GM23338 (cell line): ENCODE results near the gene SNTB2. TPM values are rescaled to one million over a fixed set of nuclear protein-coding genes. Genes with fewer than 3 reads are reported as not detected.

ENCODE experiments used
- ATAC-seq: fragments of 200-7000 bp; cut with Tn5 transposase; 3 replicates; pipeline ENCODE4 v1.9.1; 2020
- DNase-seq: peaks from one replicate; pipeline ENCODE4 v3.0.0-alpha.2; 2015; ENCODE audit warnings: low spot score
- H2AFZ ChIP-seq: fragments of 200-600 bp; sonication (generic); 2 replicates; pipeline ENCODE4 v1.8.0; 2016; ENCODE audit warnings: antibody characterized with exemption, mild to moderate bottlenecking, moderate library complexity
- H3F3A ChIP-seq: fragments of 200-600 bp; sonication (generic); replicated peaks from 2 replicates; pipeline ENCODE4 v1.8.0; 2017; ENCODE audit warnings: antibody characterized with exemption, mixed run types, low read depth
- H3K27ac ChIP-seq: fragments of 200-600 bp; sonication (generic); 2 replicates; pipeline ENCODE4 v1.6.1; 2016; ENCODE audit warnings: low read depth
- H3K27me3 ChIP-seq: fragments of 200-600 bp; sonication (generic); 2 replicates; pipeline ENCODE4 v1.8.0; 2016; ENCODE audit warnings: mild to moderate bottlenecking, mixed run types, moderate library complexity; ENCODE audit not compliant: insufficient read depth
- H3K36me3 ChIP-seq: fragments of 200-600 bp; sonication (generic); 2 replicates; pipeline ENCODE4 v1.8.0; 2016; ENCODE audit warnings: mild to moderate bottlenecking; ENCODE audit not compliant: insufficient read depth
- H3K4me1 ChIP-seq: fragments of 200-600 bp; sonication (generic); 2 replicates; pipeline ENCODE4 v1.8.0; 2016; ENCODE audit warnings: mild to moderate bottlenecking, moderate library complexity; ENCODE audit not compliant: insufficient read depth
- H3K4me2 ChIP-seq: fragments of 200-600 bp; sonication (generic); 2 replicates; pipeline ENCODE4 v1.7.1; 2017; ENCODE audit warnings: mixed run types
- H3K4me3 ChIP-seq: fragments of 200-600 bp; sonication (generic); 2 replicates; pipeline ENCODE4 v1.6.1; 2016; ENCODE audit warnings: mixed run types
- H3K79me2 ChIP-seq: fragments of 200-600 bp; sonication (generic); replicated peaks from 2 replicates; pipeline ENCODE4 v1.8.0; 2017; ENCODE audit warnings: mild to moderate bottlenecking; ENCODE audit not compliant: insufficient read depth
- H3K9me2 ChIP-seq: fragments of 200-600 bp; sonication (generic); 2 replicates; pipeline ENCODE4 v1.8.0; 2017; ENCODE audit not compliant: insufficient read depth
- H4K20me1 ChIP-seq: fragments of 200-600 bp; sonication (generic); replicated peaks from 2 replicates; pipeline ENCODE4 v1.8.0; 2017; ENCODE audit warnings: mild to moderate bottlenecking; ENCODE audit not compliant: insufficient read depth
- H3K27ac Mint-ChIP-seq: 2 replicates; pipeline ENCODE4 v1.8.0; 2020; ENCODE audit warnings: inconsistent platforms, mild to moderate bottlenecking, moderate library complexity, mixed read lengths
- H3K27me3 Mint-ChIP-seq: 3 replicates; pipeline ENCODE4 v1.8.0; 2022; ENCODE audit warnings: low read depth, mild to moderate bottlenecking, moderate library complexity, mixed read lengths, inconsistent platforms; ENCODE audit not compliant: insufficient read depth, poor library complexity
- H3K36me3 Mint-ChIP-seq: 3 replicates; pipeline ENCODE4 v1.8.0; 2021; ENCODE audit warnings: low read depth, mild to moderate bottlenecking, inconsistent platforms, moderate library complexity, mixed read lengths
- H3K4me1 Mint-ChIP-seq: 3 replicates; pipeline ENCODE4 v1.8.0; 2020; ENCODE audit warnings: mild to moderate bottlenecking, inconsistent platforms, mixed read lengths
- H3K4me3 Mint-ChIP-seq: 3 replicates; pipeline ENCODE4 v1.8.0; 2021; ENCODE audit warnings: moderate library complexity, mild to moderate bottlenecking, inconsistent platforms, mixed read lengths
- H3K9me3 Mint-ChIP-seq: 3 replicates; pipeline ENCODE4 v1.8.0; 2020; ENCODE audit warnings: moderate library complexity, mild to moderate bottlenecking, inconsistent platforms, mixed read lengths
- CREB1 ChIP-seq: fragments of 250-450 bp; sonication (Bioruptor Pico); IDR thresholded peaks from 2 replicates; pipeline ENCODE4 v1.5.0; 2020; ENCODE audit warnings: low read depth, mild to moderate bottlenecking, moderate library complexity
- ETS1 ChIP-seq: IDR thresholded peaks from 2 replicates; pipeline ENCODE4 v1.6.1; 2016; ENCODE audit warnings: antibody characterized with exemption
- EZH2 ChIP-seq: fragments of 200-600 bp; sonication (generic); IDR thresholded peaks from one replicate; pipeline ENCODE4 v1.8.0; 2017; ENCODE audit warnings: antibody characterized with exemption, mild to moderate bottlenecking, low read depth; ENCODE audit not compliant: unreplicated experiment
- EZH2phosphoT487 ChIP-seq: fragments of 200-600 bp; sonication (generic); IDR thresholded peaks from one replicate; pipeline ENCODE4 v1.8.1; 2018; ENCODE audit warnings: antibody characterized with exemption; ENCODE audit not compliant: unreplicated experiment
- JUNB ChIP-seq: IDR thresholded peaks from one replicate; pipeline ENCODE4 v1.6.1; 2016; ENCODE audit warnings: antibody characterized with exemption; ENCODE audit not compliant: unreplicated experiment
- NANOG ChIP-seq: IDR thresholded peaks from 2 replicates; pipeline ENCODE4 v1.6.1; 2016; ENCODE audit warnings: antibody characterized with exemption, borderline replicate concordance
- POLR2AphosphoS5 ChIP-seq: IDR thresholded peaks from 2 replicates; pipeline ENCODE4 v1.6.1; 2016; ENCODE audit warnings: antibody characterized with exemption, low read depth
- STAT1 ChIP-seq: IDR thresholded peaks from one replicate; pipeline ENCODE4 v1.6.1; 2016; ENCODE audit warnings: antibody characterized with exemption; ENCODE audit not compliant: unreplicated experiment
- ZNF114 ChIP-seq: fragments of 250-450 bp; sonication (Bioruptor Pico); IDR thresholded peaks from 2 replicates; pipeline ENCODE4 v1.5.0; 2020; ENCODE audit warnings: mild to moderate bottlenecking, moderate library complexity
- ZNF331 ChIP-seq: fragments of 250-450 bp; sonication (Bioruptor Pico); IDR thresholded peaks from 2 replicates; pipeline ENCODE4 v1.5.0; 2020; ENCODE audit warnings: low read depth, mild to moderate bottlenecking, moderate library complexity
- polyA plus RNA-seq: library from polyadenylated mRNA; unstranded; fragments of >200 nt; fragmentation: Nextera tagmentation; extraction: Ambion mirVana; gene quantifications from 2 replicates; pipeline ENCODE4 v1.2.1, GENCODE V29; 2016
- total RNA-seq: library from RNA; depleted of rRNA; stranded (reverse); fragments of >200 nt; shearing (Covaris generic); gene quantifications from 2 replicates; pipeline ENCODE4 v1.2.3, GENCODE V29; 2014
- TF ChIP-seq, protein P1 (sequence below), 2 experiments: fragments of 200-600 bp in 1 of 2; sonication (generic) in 1 of 2; conservative IDR thresholded peaks; 2 replicates each; pipeline versions ENCODE4 v1.5.1 to v1.6.1; 2016 to 2017; ENCODE audit warnings: antibody characterized with exemption in 2 of 2, low read depth in 2 of 2, mild to moderate bottlenecking in 2 of 2, moderate library complexity in 1 of 2
- TF ChIP-seq, protein P2 (sequence below): IDR thresholded peaks from one replicate; pipeline ENCODE4 v1.6.1; 2018; ENCODE audit warnings: antibody characterized with exemption; ENCODE audit not compliant: unreplicated experiment
- TF ChIP-seq, protein P3 (sequence below): fragments of 250-450 bp; sonication (Bioruptor Pico); IDR thresholded peaks from 2 replicates; pipeline ENCODE4 v1.5.0; 2020; ENCODE audit warnings: mild to moderate bottlenecking, moderate library complexity

SNTB2 gene
- total and polyA plus RNA-seq, 2 experiments from 2014 or later, result 4.8 to 42.7 TPM

GRCh38 chr16:69345923-69346322 lies 159.0 kb downstream of the SNTB2 start:
- Mint-ChIP-seq H3K27me3 (no peaks in the 10 kb centered on the region), H3K36me3 (peaks cover 37% of the 10 kb centered on the region), H3K9me3 (no peaks in the 10 kb centered on the region), H3K4me3 (no peak overlapping the region), H3K27ac (no peak overlapping the region), H3K4me1 (peaks cover 7% of the 10 kb centered on the region; the same call in 2 of the 3 replicates)
- no peak overlapping the region for H3K4me3 ChIP-seq
- ATAC-seq, result no peak
- H3K4me2 ChIP-seq, result no peak overlapping the region
- DNase-seq, result no peak
- H3K27ac ChIP-seq, result no peak overlapping the region
- no peak overlapping the region for H2AFZ ChIP-seq
- H3K4me1 ChIP-seq, result 0 out of 2 replicates have a peak, but pooled peaks cover 1% of the 10 kb centered on the region
- TF ChIP-seq JUNB (no peak), POLR2AphosphoS5 (no peak), ZNF114 (CRISPR knock-in tag) (no peak), CREB1 (CRISPR knock-in tag) (no peak), ZNF331 (CRISPR knock-in tag) (no peak), EZH2 (no peak), EZH2phosphoT487 (no peak), STAT1 (no peak), NANOG (no peak), ETS1 (no peak)
- TF ChIP-seq, protein P1, sequence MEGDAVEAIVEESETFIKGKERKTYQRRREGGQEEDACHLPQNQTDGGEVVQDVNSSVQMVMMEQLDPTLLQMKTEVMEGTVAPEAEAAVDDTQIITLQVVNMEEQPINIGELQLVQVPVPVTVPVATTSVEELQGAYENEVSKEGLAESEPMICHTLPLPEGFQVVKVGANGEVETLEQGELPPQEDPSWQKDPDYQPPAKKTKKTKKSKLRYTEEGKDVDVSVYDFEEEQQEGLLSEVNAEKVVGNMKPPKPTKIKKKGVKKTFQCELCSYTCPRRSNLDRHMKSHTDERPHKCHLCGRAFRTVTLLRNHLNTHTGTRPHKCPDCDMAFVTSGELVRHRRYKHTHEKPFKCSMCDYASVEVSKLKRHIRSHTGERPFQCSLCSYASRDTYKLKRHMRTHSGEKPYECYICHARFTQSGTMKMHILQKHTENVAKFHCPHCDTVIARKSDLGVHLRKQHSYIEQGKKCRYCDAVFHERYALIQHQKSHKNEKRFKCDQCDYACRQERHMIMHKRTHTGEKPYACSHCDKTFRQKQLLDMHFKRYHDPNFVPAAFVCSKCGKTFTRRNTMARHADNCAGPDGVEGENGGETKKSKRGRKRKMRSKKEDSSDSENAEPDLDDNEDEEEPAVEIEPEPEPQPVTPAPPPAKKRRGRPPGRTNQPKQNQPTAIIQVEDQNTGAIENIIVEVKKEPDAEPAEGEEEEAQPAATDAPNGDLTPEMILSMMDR (conservative IDR thresholded peaks at IDR 0.05; ENCODE audit: low read depth in 2 of 2), result no peak
- TF ChIP-seq, protein P2, sequence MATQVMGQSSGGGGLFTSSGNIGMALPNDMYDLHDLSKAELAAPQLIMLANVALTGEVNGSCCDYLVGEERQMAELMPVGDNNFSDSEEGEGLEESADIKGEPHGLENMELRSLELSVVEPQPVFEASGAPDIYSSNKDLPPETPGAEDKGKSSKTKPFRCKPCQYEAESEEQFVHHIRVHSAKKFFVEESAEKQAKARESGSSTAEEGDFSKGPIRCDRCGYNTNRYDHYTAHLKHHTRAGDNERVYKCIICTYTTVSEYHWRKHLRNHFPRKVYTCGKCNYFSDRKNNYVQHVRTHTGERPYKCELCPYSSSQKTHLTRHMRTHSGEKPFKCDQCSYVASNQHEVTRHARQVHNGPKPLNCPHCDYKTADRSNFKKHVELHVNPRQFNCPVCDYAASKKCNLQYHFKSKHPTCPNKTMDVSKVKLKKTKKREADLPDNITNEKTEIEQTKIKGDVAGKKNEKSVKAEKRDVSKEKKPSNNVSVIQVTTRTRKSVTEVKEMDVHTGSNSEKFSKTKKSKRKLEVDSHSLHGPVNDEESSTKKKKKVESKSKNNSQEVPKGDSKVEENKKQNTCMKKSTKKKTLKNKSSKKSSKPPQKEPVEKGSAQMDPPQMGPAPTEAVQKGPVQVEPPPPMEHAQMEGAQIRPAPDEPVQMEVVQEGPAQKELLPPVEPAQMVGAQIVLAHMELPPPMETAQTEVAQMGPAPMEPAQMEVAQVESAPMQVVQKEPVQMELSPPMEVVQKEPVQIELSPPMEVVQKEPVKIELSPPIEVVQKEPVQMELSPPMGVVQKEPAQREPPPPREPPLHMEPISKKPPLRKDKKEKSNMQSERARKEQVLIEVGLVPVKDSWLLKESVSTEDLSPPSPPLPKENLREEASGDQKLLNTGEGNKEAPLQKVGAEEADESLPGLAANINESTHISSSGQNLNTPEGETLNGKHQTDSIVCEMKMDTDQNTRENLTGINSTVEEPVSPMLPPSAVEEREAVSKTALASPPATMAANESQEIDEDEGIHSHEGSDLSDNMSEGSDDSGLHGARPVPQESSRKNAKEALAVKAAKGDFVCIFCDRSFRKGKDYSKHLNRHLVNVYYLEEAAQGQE, result no peak
- TF ChIP-seq, protein P3, sequence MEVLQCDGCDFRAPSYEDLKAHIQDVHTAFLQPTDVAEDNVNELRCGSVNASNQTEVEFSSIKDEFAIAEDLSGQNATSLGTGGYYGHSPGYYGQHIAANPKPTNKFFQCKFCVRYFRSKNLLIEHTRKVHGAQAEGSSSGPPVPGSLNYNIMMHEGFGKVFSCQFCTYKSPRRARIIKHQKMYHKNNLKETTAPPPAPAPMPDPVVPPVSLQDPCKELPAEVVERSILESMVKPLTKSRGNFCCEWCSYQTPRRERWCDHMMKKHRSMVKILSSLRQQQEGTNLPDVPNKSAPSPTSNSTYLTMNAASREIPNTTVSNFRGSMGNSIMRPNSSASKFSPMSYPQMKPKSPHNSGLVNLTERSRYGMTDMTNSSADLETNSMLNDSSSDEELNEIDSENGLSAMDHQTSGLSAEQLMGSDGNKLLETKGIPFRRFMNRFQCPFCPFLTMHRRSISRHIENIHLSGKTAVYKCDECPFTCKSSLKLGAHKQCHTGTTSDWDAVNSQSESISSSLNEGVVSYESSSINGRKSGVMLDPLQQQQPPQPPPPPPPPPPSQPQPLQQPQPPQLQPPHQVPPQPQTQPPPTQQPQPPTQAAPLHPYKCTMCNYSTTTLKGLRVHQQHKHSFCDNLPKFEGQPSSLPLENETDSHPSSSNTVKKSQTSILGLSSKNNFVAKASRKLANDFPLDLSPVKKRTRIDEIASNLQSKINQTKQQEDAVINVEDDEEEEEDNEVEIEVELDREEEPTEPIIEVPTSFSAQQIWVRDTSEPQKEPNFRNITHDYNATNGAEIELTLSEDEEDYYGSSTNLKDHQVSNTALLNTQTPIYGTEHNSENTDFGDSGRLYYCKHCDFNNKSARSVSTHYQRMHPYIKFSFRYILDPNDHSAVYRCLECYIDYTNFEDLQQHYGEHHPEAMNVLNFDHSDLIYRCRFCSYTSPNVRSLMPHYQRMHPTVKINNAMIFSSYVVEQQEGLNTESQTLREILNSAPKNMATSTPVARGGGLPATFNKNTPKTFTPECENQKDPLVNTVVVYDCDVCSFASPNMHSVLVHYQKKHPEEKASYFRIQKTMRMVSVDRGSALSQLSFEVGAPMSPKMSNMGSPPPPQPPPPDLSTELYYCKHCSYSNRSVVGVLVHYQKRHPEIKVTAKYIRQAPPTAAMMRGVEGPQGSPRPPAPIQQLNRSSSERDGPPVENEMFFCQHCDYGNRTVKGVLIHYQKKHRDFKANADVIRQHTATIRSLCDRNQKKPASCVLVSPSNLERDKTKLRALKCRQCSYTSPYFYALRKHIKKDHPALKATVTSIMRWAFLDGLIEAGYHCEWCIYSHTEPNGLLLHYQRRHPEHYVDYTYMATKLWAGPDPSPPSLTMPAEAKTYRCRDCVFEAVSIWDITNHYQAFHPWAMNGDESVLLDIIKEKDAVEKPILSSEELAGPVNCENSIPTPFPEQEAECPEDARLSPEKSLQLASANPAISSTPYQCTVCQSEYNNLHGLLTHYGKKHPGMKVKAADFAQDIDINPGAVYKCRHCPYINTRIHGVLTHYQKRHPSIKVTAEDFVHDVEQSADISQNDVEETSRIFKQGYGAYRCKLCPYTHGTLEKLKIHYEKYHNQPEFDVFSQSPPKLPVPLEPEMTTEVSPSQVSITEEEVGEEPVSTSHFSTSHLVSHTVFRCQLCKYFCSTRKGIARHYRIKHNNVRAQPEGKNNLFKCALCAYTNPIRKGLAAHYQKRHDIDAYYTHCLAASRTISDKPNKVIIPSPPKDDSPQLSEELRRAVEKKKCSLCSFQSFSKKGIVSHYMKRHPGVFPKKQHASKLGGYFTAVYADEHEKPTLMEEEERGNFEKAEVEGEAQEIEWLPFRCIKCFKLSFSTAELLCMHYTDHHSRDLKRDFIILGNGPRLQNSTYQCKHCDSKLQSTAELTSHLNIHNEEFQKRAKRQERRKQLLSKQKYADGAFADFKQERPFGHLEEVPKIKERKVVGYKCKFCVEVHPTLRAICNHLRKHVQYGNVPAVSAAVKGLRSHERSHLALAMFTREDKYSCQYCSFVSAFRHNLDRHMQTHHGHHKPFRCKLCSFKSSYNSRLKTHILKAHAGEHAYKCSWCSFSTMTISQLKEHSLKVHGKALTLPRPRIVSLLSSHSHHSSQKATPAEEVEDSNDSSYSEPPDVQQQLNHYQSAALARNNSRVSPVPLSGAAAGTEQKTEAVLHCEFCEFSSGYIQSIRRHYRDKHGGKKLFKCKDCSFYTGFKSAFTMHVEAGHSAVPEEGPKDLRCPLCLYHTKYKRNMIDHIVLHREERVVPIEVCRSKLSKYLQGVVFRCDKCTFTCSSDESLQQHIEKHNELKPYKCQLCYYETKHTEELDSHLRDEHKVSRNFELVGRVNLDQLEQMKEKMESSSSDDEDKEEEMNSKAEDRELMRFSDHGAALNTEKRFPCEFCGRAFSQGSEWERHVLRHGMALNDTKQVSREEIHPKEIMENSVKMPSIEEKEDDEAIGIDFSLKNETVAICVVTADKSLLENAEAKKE (CRISPR knock-in tag), result no peak
- H3K79me2 ChIP-seq, result peaks cover 15% of the 10 kb centered on the region
- peaks cover 11% of the 10 kb centered on the region; the same call in 1 of the 2 replicates for H3F3A ChIP-seq
- H4K20me1 ChIP-seq, result no peaks in the 10 kb centered on the region
- H3K9me2 ChIP-seq, result no peaks in the 10 kb centered on the region
- no peaks in the 10 kb centered on the region for H3K27me3 ChIP-seq
- peaks cover 30% of the 10 kb centered on the region for H3K36me3 ChIP-seq
